Measurements from ENCODE around the gene ADCY6.

GRCh38 chr12:48814262-48815125, 25.6 kb upstream of the ADCY6 start:
- TF ChIP-seq CTCF (IDR thresholded peaks at IDR 0.05) (peak; percentile 95 to 100 (median 99)), POLR2A (IDR thresholded peaks at IDR 0.05) (peak in 1 of 2 donors; percentile 54)

All from heart left ventricle (tissue), 13 donors.